Midbrain (tissue), 1 donor: ENCODE measurements around the gene GJB4.
"Not testable (repeated sequence)": the region's sequence is repeated elsewhere in the genome, so short reads cannot be mapped to it uniquely, and the experiment has no call there.

Source experiments
- DNase-seq: peaks from one replicate; lab custom pipeline; 2025; lab: John Stamatoyannopoulos, UW

GJB4 gene

GRCh38 chr1:34759503-34760357 is at the start of gene GJB4:
Gene GJB4 (plus strand): TSS chr1:34759740. CDS start chr1:34761255, 1,515 bp downstream.
- no peak for DNase-seq

DNA sequence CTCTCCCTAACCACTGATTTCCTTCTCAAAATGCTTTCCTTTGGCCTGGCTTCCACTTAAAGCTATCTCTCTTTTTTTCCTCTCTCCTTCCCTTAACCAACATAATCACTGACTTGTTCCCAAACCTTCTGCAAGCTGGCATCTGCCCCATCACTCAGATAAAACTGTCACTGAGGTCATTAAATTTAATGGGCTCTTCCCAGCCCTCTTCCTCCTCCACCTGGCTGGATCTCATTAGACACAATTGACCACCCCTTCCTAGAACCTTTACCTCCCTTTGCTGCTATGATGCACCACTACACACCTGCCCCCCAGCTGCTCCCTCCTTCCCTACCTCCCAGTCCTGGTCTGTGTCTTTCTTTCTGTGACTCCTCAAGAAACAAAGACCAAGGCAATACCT is 48.7 kb upstream of the GJB4 start:
- no peak for DNase-seq

- DNase-seq, result no peak
Observed at GRCh38 chr1:34711485-34711884, 48.1 kb upstream of the GJB4 start.

- peak; percentile 3 for DNase-seq
Observed at GRCh38 chr1:34712007-34712688, 47.4 kb upstream of the GJB4 start.

- no peak for DNase-seq
Observed at GRCh38 chr1:34713443-34713842, 46.1 kb upstream of the GJB4 start.

- DNase-seq, result no peak
Observed at GRCh38 chr1:34714386-34714785, 45.2 kb upstream of the GJB4 start.

DNA sequence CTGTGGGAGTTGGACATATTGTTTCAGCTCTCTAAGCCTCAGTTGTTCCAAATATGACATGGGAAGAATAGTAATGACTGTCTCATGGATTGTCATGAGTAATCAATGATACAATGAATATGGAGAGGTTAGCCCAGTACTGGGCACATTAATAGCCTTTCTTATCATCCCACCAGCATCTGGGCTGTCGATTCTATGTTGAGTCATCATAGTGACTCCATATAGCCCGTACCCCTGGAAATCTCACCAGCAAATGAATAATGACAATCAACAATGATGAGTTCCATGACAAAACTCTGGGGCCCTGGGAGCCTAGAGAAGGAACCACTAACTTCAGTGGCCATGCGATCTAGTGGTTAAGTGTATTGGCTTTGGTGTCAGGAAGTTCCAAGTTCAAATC is 44.4 kb upstream of the GJB4 start:
- no peak for DNase-seq

DNA sequence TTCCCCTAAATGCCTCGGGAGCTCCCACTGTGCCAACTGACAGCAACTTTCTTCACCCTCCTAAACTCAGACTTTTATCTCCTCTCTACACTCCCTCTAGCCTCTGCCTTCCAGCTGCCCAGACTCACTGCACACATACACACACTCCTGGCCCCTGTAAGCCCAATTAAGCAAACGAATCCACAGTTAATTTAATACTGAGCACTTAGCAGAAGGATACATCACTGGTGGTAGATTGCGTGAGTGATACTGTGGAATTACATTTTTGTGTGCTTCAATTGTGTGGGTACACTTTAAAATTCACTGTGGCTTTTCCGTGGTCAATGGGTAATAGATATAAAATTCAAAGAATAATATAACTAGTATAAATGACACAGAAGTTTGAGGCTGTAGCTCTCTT is 38.3 kb upstream of the GJB4 start:
- no peak for DNase-seq

DNA sequence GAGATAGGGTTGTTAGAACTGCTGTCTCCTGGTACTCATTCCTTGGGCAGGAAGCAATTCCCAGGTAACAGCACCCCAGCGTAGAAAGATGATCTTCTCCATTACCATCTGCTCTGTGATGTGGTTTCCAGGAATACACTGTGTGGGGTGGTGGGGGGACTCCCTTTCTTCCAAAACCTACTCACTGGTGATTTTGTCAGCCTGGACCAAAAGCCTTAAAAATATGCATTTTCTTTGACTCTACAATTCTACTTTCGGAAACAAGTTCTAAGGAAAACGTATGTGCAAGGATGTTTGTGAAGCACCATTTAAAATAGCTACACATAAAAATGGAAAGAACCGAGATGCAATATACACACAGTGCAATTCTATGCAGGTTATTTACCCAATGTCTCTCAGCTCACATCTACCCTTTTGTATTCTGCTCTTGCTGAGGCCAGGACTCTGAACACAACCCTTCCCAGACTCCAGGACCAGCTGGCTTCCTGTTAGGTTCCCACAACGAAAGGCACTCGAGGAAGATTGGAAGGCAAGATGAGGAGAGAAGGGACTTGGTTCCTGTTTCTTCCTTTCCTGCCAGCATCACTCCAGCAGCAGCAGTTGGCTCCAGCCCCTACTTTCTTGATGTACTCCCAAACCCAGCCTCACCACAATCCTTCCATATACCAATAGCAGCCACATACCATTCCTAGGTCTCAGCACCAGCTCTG is 37.7 kb upstream of the GJB4 start:
- no peak for DNase-seq

DNA sequence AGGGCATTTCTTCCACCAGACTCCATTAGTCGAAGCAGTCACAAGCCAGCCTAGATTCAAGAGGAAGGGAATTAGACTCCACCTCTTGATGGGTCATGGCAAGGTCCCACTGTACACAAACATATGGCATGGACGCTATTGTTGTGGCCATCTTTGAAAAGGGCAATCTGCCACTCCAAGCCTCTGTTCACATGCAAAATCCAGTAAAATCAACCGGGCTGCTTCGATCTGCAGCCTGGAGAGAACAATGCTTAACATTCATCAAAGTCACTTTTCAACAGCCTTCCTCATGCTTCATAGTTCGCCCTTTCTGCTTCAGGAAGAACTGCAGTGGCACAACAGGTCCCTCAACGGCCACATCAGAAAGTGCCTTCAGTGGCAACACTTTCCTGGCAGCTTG is 32.7 kb upstream of the GJB4 start:
- DNase-seq, result no peak

DNA sequence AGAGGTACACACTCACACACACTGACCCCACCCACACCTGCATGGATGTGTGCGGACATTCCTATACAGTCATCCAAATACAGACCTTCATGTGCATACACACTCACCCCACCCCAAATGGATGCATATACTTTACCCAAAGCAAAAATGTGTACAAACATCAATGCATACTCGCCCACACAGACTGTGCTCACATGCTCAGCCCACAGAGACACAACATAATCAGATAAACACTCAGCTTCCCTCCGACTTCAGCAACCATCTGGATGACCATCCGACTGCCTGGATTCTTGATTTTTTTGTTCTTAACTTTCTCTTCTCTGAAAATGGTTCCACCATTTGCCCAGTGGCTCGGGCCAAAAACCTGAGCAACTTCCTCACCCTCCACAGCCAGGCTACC is 29.1 kb upstream of the GJB4 start:
- no peak for DNase-seq

DNA sequence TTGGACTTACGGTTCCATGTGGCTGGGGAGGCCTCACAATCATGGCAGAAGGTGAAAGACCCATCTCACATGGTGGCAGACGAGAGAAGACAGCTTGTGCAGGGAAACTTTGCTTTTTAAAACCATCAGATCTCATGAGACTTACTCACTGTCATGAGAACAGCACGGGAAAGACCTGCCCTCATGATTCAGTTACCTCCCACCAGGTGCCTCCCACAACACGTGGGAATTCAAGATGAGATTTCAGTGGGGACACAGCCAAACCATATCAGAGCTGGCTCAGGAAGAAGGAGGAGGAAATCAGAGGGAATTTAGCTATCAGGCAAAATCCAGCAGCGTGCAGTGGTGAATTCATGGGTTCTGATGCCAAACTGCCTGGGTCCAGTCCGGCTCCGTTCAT is 26.7 kb upstream of the GJB4 start:
- DNase-seq, result not testable (repeated sequence)

DNA sequence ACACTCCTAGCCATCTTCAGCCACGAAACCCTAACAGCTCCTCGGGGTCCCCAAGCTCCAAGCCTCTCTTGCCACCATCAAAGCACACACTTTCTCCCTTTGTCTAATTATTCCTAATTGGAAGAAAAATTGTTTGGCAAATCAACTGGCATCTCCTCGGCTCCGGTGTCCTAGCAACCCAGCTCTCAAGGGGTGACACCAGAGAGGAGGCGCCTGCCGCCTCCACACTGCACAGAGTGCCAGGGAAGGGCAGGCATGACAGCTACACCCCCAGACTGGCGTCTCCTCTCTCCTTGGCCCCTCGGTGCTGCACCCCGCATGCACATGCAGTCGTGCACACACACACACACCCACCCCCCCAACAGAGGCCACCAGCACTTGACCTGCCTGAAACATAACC is 22.8 kb upstream of the GJB4 start:
- DNase-seq, result no peak

DNA sequence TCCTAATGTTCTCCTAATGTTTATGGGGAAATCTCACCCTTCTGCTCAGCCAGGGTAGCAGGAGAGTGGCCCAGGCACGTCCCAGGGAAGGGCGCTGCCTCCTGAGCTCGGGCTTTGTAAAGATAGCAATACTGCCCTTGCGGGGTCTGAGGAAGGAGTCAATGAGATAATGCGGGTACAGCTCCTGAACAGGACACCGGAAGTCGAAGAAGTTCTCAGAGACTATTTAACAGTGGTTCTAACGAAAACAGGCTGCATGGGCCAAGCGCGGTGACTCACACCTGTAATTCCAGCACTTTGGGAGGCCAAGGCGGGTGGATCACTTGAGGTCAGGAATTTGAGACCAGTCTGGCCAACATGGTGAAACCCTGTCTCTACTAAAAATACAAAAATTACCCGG is 22.3 kb upstream of the GJB4 start:
- not testable (repeated sequence) for DNase-seq

DNA sequence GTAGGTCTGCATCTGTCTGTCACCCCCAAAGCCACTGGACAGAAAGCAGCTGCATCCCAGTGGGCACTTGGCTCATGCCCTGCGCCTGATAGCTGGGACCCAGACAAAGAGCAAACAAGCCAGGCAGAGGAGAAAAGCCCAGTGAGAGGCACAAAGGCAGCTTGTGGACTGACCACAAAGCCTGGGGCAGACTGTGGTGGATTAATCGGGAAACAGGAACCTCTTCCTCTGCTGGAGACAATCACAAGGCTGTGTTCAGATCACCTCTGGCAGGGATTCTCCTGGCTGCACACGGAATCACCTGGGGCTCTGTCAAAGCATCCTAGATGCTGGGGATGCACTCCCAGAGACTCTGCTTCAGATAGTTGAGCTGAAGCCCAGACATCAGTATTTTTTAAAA is 19.9 kb upstream of the GJB4 start:
- no peak for DNase-seq

GRCh38 chr1:34740161-34740868 is 19.2 kb upstream of the GJB4 start:
- DNase-seq, result no peak

- peak; percentile 80 for DNase-seq
Observed at GRCh38 chr1:34742667-34743270, 16.8 kb upstream of the GJB4 start.

DNA sequence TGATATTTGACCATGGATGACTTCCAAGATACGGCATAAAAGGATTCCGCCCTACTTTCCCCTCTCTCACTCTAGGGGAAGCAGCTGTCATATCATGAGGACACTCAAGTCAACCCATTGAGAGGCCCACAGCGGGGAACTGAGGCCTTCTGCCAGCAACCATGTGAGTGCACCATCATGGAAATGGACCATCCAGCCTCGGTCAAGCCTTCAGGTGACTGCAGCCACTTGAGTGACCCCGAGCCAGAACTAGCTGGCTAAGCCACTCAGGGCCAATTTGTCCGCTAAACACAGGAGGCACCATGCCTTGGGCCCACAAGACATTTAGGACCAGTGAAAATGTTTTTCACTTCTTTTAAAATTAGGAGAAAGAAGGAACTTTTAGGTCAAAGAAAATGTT is 15.8 kb upstream of the GJB4 start:
- DNase-seq, result no peak

- DNase-seq, result no peak
Observed at GRCh38 chr1:34744851-34745250, 14.7 kb upstream of the GJB4 start.

DNA sequence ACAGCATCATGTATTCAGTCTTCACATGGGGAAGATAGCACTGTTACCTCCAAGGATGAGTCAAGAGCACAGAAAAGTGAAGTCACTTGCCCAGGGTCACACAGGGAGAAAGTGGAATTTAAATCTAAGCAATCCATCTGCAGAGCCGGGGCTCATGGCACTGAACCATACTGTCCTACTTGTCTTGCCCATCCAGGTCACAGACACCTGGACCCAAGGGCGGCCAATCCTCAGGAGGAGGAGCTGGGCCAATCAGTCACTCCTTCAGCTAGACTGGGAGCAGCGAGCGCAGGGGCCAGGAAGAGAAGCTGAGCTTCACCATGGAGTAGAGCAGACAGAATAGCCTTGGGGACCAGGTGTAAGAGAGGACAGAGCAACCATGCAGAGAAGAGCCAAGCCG is 13.9 kb upstream of the GJB4 start:
- no peak for DNase-seq

DNA sequence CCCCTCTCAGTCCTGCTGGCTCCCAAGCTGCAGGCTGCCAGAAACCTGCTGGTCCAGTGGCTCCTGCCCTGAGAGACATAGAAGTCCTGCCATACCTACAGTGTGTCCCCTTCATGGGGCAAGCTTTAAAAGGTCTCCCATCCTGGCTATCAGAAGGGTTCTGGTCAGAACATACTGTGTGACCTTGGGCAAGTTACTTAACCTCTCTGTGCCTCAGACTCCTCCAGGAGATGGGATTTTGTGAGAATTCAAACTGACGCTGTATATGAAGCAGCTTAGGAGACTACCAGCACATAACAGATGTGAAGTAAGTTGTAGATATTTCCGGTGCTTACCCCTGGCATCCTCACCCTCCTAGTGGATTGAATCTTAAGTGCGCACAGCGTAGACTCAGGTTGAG is 13.4 kb upstream of the GJB4 start:
- DNase-seq, result no peak
